H1 (cell line): Measurements from ENCODE around the gene NLRC5.

Experiments used
- CBX8 ChIP-seq: fragments of 300-800, 300-1000 bp; sonication (generic); IDR thresholded peaks from 2 replicates; pipeline ENCODE4 v1.7.1; 2016; ENCODE audit warnings: low read depth, low read length, borderline replicate concordance
- CTCF ChIP-seq, 3 experiments: IDR thresholded peaks; 1 replicate in 2 of 3; 2 replicates in 1 of 3; pipeline versions ENCODE4 v1.5.1 to v1.6.1; 2011; ENCODE audit warnings: low read length in 3 of 3, mild to moderate bottlenecking in 3 of 3, inconsistent platforms in 2 of 3, low read depth in 1 of 3, moderate library complexity in 1 of 3; ENCODE audit not compliant: insufficient read depth in 1 of 3; ENCODE audit errors: control extremely low read depth in 1 of 3
- EP300 ChIP-seq, 2 experiments: IDR thresholded peaks; 1 replicate in 1 of 2; 2 replicates in 1 of 2; pipeline ENCODE4 v1.6.1; 2011 to 2012; ENCODE audit warnings: low read depth in 2 of 2, low read length in 2 of 2, mild to moderate bottlenecking in 2 of 2, borderline replicate concordance in 1 of 2, inconsistent platforms in 1 of 2, moderate library complexity in 1 of 2
- FOSL1 ChIP-seq: IDR thresholded peaks from 2 replicates; pipeline ENCODE4 v1.6.1; 2011; ENCODE audit warnings: mild to moderate bottlenecking, low read depth, low read length, moderate library complexity; ENCODE audit not compliant: insufficient read depth
- HDAC2 ChIP-seq, 2 experiments: fragments of 300-600 bp in 1 of 2; sonication (generic) in 1 of 2; IDR thresholded peaks; 2 replicates each; pipeline ENCODE4 v1.6.1; 2011 to 2012; ENCODE audit warnings: low read depth in 2 of 2, low read length in 2 of 2, mild to moderate bottlenecking in 2 of 2, moderate library complexity in 2 of 2, borderline replicate concordance in 1 of 2, inconsistent platforms in 1 of 2
- JUND ChIP-seq: IDR thresholded peaks from 2 replicates; pipeline ENCODE4 v1.6.1; 2011; ENCODE audit warnings: mild to moderate bottlenecking, improper control_type of control experiment, low read length
- POLR2A ChIP-seq, 2 experiments: IDR thresholded peaks; 1 replicate in 1 of 2; 2 replicates in 1 of 2; pipeline ENCODE4 v1.6.1; 2011; ENCODE audit warnings: low read depth in 2 of 2, low read length in 2 of 2, mild to moderate bottlenecking in 2 of 2; ENCODE audit errors: control extremely low read depth in 1 of 2
- SP2 ChIP-seq: IDR thresholded peaks from 2 replicates; pipeline ENCODE4 v1.6.1; 2012; ENCODE audit warnings: mild to moderate bottlenecking, low read length, inconsistent platforms
- SUZ12 ChIP-seq: fragments of 200-600 bp; sonication (generic); IDR thresholded peaks from 2 replicates; pipeline ENCODE4 v1.6.1; 2012; ENCODE audit warnings: mild to moderate bottlenecking, inconsistent platforms, low read length, moderate library complexity, mixed read lengths
- TAF7 ChIP-seq: optimal IDR thresholded peaks from 2 replicates; pipeline ENCODE3; 2011; ENCODE audit warnings: low read depth, mild to moderate bottlenecking, inconsistent platforms, low read length, moderate library complexity, borderline replicate concordance

GRCh38 chr16:57062329-57062728 lies 73.0 kb downstream of the NLRC5 start:
- TF ChIP-seq EP300 (IDR thresholded peaks at IDR 0.05; ENCODE audit: borderline replicate concordance in 1 of 2, low read depth in 2 of 2, low read length in 2 of 2) (no peak), HDAC2 (IDR thresholded peaks at IDR 0.05; ENCODE audit: borderline replicate concordance in 1 of 2, low read depth in 2 of 2, low read length in 2 of 2) (no peak), SUZ12 (no peak), JUND (no peak), SP2 (no peak), CTCF (IDR thresholded peaks at IDR 0.05; ENCODE audit: control extremely low read depth in 1 of 3, insufficient read depth in 1 of 3, low read depth in 1 of 3, low read length in 3 of 3) (no peak), TAF7 (no peak), FOSL1 (no peak), CBX8 (no peak), POLR2A (IDR thresholded peaks at IDR 0.05; ENCODE audit: control extremely low read depth in 1 of 2, low read depth in 2 of 2, low read length in 2 of 2) (no peak)
